Measurements from ENCODE around the gene ZW10. TPM values are rescaled to one million over a fixed set of nuclear protein-coding genes. Genes with fewer than 3 reads are reported as not detected.

The ZW10 gene
- total RNA-seq (2021) = 23.6 and 26.0 TPM in 2 replicates
- long read RNA-seq, transcript ZW10-201 (16 exons, 2,992 nt) = major isoform, 214 of 293 reads
- long read RNA-seq, partial matches to known transcripts = 17 of 293 reads
- long read RNA-seq, other reads (novel, unspliced or antisense) = 62 of 293 reads

DNA sequence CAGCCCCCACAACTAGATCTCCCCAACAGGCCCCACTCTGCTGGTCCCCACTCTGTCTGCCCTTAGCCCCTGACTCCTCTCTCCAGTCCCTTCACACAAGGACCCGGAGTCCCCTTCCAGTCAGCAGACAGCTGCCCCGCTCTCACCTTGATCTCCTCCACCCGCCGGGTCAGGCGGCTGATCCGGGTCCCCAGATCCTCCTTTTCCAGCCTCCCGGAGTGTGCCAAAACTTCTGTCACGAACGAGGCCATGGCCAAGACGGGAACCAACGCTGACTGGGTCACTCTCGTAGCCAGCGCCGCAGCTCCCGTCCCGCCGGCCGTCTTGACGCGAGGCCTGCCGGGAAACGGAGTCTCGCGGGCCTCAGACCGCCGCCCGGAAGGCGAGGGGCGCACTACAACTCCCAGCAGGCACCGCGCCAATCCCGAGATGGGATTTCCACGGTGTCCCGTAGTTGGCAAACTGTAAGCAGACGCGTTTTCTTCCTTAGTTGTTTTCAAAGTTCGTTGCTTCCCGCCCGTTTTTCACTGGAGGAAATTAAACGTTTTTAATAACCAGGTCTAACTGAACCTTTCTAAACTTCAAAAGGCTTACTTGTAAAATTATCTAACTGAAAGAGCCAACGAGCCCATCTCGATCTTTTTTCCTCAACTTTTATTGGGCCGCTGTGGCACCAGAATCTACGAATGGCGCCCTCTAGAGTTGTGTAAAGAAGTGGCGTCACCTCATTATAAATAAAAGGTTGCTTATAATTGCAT is at the start of gene ZW10:
Gene ZW10 (minus strand): TSS at position 277 of the 758 bp plus-strand sequence. CDS start 26 bp downstream, at position 251.
- no peak within 1 kb of the TSS for H3K23ac ChIP-seq (ENCODE audit: insufficient read length, low read depth, low read length)

More for the DNA sequence above, at the start of gene ZW10:
- Histone ChIP-seq H3K27ac (ENCODE audit: insufficient read length, low read depth, low read length) (no peak within 1 kb of the TSS), H2BK120ac (ENCODE audit: low read depth, low read length, poor library complexity, severe bottlenecking) (no peak within 1 kb of the TSS), H4K91ac (ENCODE audit: insufficient read length, low read depth, low read length) (no peak within 1 kb of the TSS), H4K8ac (replicated peaks; ENCODE audit: insufficient read length, low read depth, low read length) (no peak within 1 kb of the TSS), H3K23me2 (ENCODE audit: insufficient read length, low read depth, low read length, poor library complexity, severe bottlenecking) (no peaks in the 10 kb centered on the region), H2BK5ac (ENCODE audit: insufficient read length, low read length) (no peak within 1 kb of the TSS), H3K79me1 (ENCODE audit: insufficient read depth, low read depth, low read length, poor library complexity, severe bottlenecking) (no peaks in the 10 kb centered on the region), H3K4me2 (ENCODE audit: insufficient read depth, insufficient read length, low read length) (peak within 1 kb of the TSS; percentile 79), H2AK5ac (ENCODE audit: insufficient read length, low read length) (no peak within 1 kb of the TSS), H3K56ac (ENCODE audit: insufficient read length, low read depth, low read length) (no peak within 1 kb of the TSS), H2BK15ac (ENCODE audit: low read depth, low read length) (no peak within 1 kb of the TSS; the same call in 1 of the 2 replicates), H3K9ac (ENCODE audit: extremely low read depth, insufficient read length, low read length) (peak within 1 kb of the TSS; percentile 97), H3K18ac (ENCODE audit: insufficient read length, low read depth, low read length) (peak within 1 kb of the TSS; percentile 87), H3T11ph (ENCODE audit: low read length) (no peak within 1 kb of the TSS), H3K27me3 (ENCODE audit: insufficient read depth, low read length) (no peaks in the 10 kb centered on the region), H4K20me1 (ENCODE audit: control insufficient read depth, insufficient read depth, insufficient read length) (no peaks in the 10 kb centered on the region), H3K79me2 (ENCODE audit: insufficient read depth, low read length) (no peaks in the 10 kb centered on the region), H3K14ac (ENCODE audit: insufficient read depth, low read length) (peak within 1 kb of the TSS; percentile 70; the same call in 1 of the 2 replicates), H3K4me1 (ENCODE audit: insufficient read depth, low read length) (no peaks in the 10 kb centered on the region), H3K4ac (ENCODE audit: low read depth, low read length) (no peak within 1 kb of the TSS), H4K5ac (ENCODE audit: insufficient read length, low read depth, low read length) (no peak within 1 kb of the TSS), H2BK20ac (ENCODE audit: low read depth, low read length, poor library complexity, severe bottlenecking) (no peak within 1 kb of the TSS), H2AFZ (ENCODE audit: low read length) (peak within 1 kb of the TSS; percentile 87), H2BK12ac (ENCODE audit: insufficient read length, low read depth, low read length) (no peak within 1 kb of the TSS), H3K9me3 (ENCODE audit: control insufficient read depth, low read depth, low read length) (no peaks in the 10 kb centered on the region)
- Mint-ChIP-seq H3K36me3 (ENCODE audit: insufficient read depth in 1 of 3, low read depth in 3 of 3) (peaks cover 2 to 13% (median 13%) of the 10 kb centered on the region in 3 experiments; a peak in 6 of 7 replicates), H3K27ac (peak within 1 kb of the TSS; percentile 88 to 99 (median 97)), H3K4me1 (peaks cover 2 to 10% of the 10 kb centered on the region in 2 experiments), H3K9me3 (no peaks in the 10 kb centered on the region; a peak in 2 of 5 replicates), H3K27me3 (ENCODE audit: low read depth) (peaks cover 18% of the 10 kb centered on the region), H3K4me3 (peak within 1 kb of the TSS; percentile 98 to 100)
- peak; percentile 96 for DNase-seq
- no CpG with 5 or more reads among the region's 46 CpGs for WGBS (ENCODE audit: extremely low coverage, insufficient read length, low lambda C conversion rate)
- TF ChIP-seq CTCF (conservative IDR thresholded peaks at IDR 0.05) = peak; percentile 95
